BJ (cell line): Measurements from ENCODE around the gene ZNF385B. TPM values are rescaled to one million over a fixed set of nuclear protein-coding genes. Genes with fewer than 3 reads are reported as not detected.

ENCODE experiments used
- CTCF ChIA-PET: fragments of 350-600 bp; formaldehyde crosslinking; extraction: SDS; loops from one replicate; lab custom pipeline; 2021; ENCODE audit warnings: antibody characterized with exemption, inconsistent platforms; lab: Yijun Ruan, JAX
- POLR2A ChIA-PET: fragments of 300-600 bp; sonication (Branson Sonifier 250); formaldehyde crosslinking; extraction: SDS; loops from one replicate; lab custom pipeline; 2021; ENCODE audit warnings: antibody characterized with exemption; lab: Charles Lee
- DNase-seq: peaks from one replicate; pipeline ENCODE4 v3.0.0-alpha.2; 2011; ENCODE audit warnings: low read depth
- H3K27me3 ChIP-seq: 2 replicates; pipeline ENCODE4 v1.6.0; 2011; ENCODE audit warnings: low read length; ENCODE audit not compliant: control insufficient read depth, insufficient read depth
- H3K36me3 ChIP-seq: 2 replicates; pipeline ENCODE4 v1.5.1; 2011; ENCODE audit warnings: low read length; ENCODE audit not compliant: control insufficient read depth, insufficient read depth
- H3K4me3 ChIP-seq: 2 replicates; pipeline ENCODE4 v1.5.1; 2011; ENCODE audit warnings: low read depth, mild to moderate bottlenecking, control low read depth, low read length
- CTCF ChIP-seq: IDR thresholded peaks from 2 replicates; pipeline ENCODE4 v1.5.1; 2011; ENCODE audit warnings: low read depth, mild to moderate bottlenecking, control low read depth, inconsistent platforms, low read length, moderate library complexity; ENCODE audit not compliant: insufficient read depth
- polyA plus RNA-seq: library from polyadenylated mRNA; depleted of rRNA; stranded (reverse); fragments of >200 nt; gene quantifications from 2 replicates; pipeline ENCODE4 v1.2.3, GENCODE V29; 2011

The ZNF385B gene
- polyA plus RNA-seq, 1 experiment = 0.22 TPM

- Histone ChIP-seq H3K4me3 (no peak overlapping the region), H3K27me3 (no peaks in the 10 kb centered on the region), H3K36me3 (no peaks in the 10 kb centered on the region)
- no peak for TF ChIP-seq CTCF
- no peak for DNase-seq
- ChIA-PET POLR2A (no interaction called here), CTCF (interaction anchor here (0.6 kb wide), 2 partner anchors 10 to 44 kb away, joined by 3 read pairs; no protein-coding TSS in a partner anchor)
Measured at GRCh38 chr2:179671043-179671981, 190.1 kb downstream of the ZNF385B start.

GRCh38 chr2:179669196-179669595 lies 192.2 kb downstream of the ZNF385B start:
- no peak for TF ChIP-seq CTCF
- ChIA-PET POLR2A (no interaction called here), CTCF (interaction anchor here (1.1 kb wide), 1 partner anchor 8 kb away, joined by 3 read pairs; no protein-coding TSS in a partner anchor)
- no peaks in the 10 kb centered on the region for H3K27me3 ChIP-seq
- no peaks in the 10 kb centered on the region for H3K36me3 ChIP-seq
- no peak overlapping the region for H3K4me3 ChIP-seq
- DNase-seq = no peak

- H3K36me3 ChIP-seq = no peaks in the 10 kb centered on the region
- TF ChIP-seq CTCF = no peak
- no peak overlapping the region for H3K4me3 ChIP-seq
- ChIA-PET CTCF (interaction anchor here (0.5 to 0.8 kb wide), 2 partner anchors 8 to 461 kb away, joined by 3 to 5 read pairs; no protein-coding TSS in a partner anchor), POLR2A (no interaction called here)
- no peak for DNase-seq
- no peaks in the 10 kb centered on the region for H3K27me3 ChIP-seq
Measured at GRCh38 chr2:179664972-179665812, 196.2 kb downstream of the ZNF385B start.

GRCh38 chr2:179661986-179662385 lies 199.4 kb downstream of the ZNF385B start:
- Histone ChIP-seq H3K27me3 (no peaks in the 10 kb centered on the region), H3K4me3 (no peak overlapping the region), H3K36me3 (no peaks in the 10 kb centered on the region)
- no peak for DNase-seq
- ChIA-PET CTCF (interaction anchor here (0.5 kb wide), 1 partner anchor 9 kb away, joined by 3 read pairs; no protein-coding TSS in a partner anchor), POLR2A (no interaction called here)
- TF ChIP-seq CTCF = no peak

- Histone ChIP-seq H3K36me3 (no peaks in the 10 kb centered on the region), H3K4me3 (no peak overlapping the region), H3K27me3 (no peaks in the 10 kb centered on the region)
- ChIA-PET POLR2A (no interaction called here), CTCF (interaction anchor here (0.6 to 1.2 kb wide), 2 partner anchors 9 to 439 kb away, joined by 4 to 5 read pairs; no protein-coding TSS in a partner anchor)
- no peak for TF ChIP-seq CTCF
- no peak for DNase-seq
Measured at GRCh38 chr2:179657068-179657595, 204.3 kb downstream of the ZNF385B start.
